Suprapubic skin (tissue), 4 donors: ENCODE results near the gene FAM217B. TPM values are rescaled to one million over a fixed set of nuclear protein-coding genes. Genes with fewer than 3 reads are reported as not detected.

Source experiments
- DNase-seq, 2 donors: peaks; one replicate each; pipeline ENCODE4 v3.0.0-alpha.2; 2019; ENCODE audit warnings: low spot score in 2 of 2
- H3K27ac ChIP-seq: fragments of 200-600 bp; sonication (generic); one replicate; pipeline ENCODE4 v1.5.1; 2019
- H3K27me3 ChIP-seq: fragments of 200-600 bp; sonication (generic); one replicate; pipeline ENCODE4 v1.5.1; 2019
- H3K36me3 ChIP-seq: fragments of 200-600 bp; sonication (generic); one replicate; pipeline ENCODE4 v1.5.1; 2019
- H3K4me1 ChIP-seq: fragments of 200-600 bp; sonication (generic); one replicate; pipeline ENCODE4 v1.5.1; 2019
- H3K4me3 ChIP-seq: fragments of 200-600 bp; sonication (generic); one replicate; pipeline ENCODE4 v1.5.1; 2019; ENCODE audit warnings: mild to moderate bottlenecking
- H3K9me3 ChIP-seq: fragments of 200-600 bp; sonication (generic); one replicate; pipeline ENCODE4 v1.5.1; 2019
- CTCF ChIP-seq, 2 donors: fragments of 200-600 bp in 1 of 2; fragments of 450-650 bp in 1 of 2; sonication (generic) in 1 of 2; IDR thresholded peaks; one replicate each; pipeline ENCODE4 v1.5.1; 2016 to 2019; ENCODE audit warnings: antibody characterized with exemption in 2 of 2, mild to moderate bottlenecking in 1 of 2, moderate library complexity in 1 of 2
- EP300 ChIP-seq: sonication (generic); formaldehyde crosslinking; IDR thresholded peaks from one replicate; pipeline ENCODE4 v1.6.1; 2017; ENCODE audit warnings: antibody characterized with exemption
- POLR2A ChIP-seq, 2 donors: fragments of 450-650 bp; IDR thresholded peaks; one replicate each; pipeline ENCODE4 v1.6.1; 2017; ENCODE audit warnings: antibody characterized with exemption in 2 of 2, mild to moderate bottlenecking in 2 of 2, moderate library complexity in 2 of 2
- POLR2AphosphoS5 ChIP-seq, 3 donors: sonication (generic); formaldehyde crosslinking; IDR thresholded peaks; one replicate each; pipeline ENCODE4 v1.6.1; 2017; ENCODE audit warnings: antibody characterized with exemption in 3 of 3
- WGBS: methylation state at CpG from one replicate; pipeline ENCODE4 v1.1.5; 2018; 5-methylcytosine and 5-hydroxymethylcytosine counted together
- total RNA-seq, 4 donors: library from RNA; depleted of rRNA; stranded (reverse); fragments of >200 nt; gene quantifications; one replicate each; pipeline ENCODE4 v1.1.0, GENCODE V29; 2016

The FAM217B gene
- total RNA-seq, 4 donors from 2014 or later = 2.8 to 12.9 (median 6.0) TPM

- Histone ChIP-seq H3K4me1 (peaks cover 38% of the 10 kb centered on the region), H3K4me3 (no peak overlapping the region), H3K9me3 (no peaks in the 10 kb centered on the region), H3K36me3 (peaks cover 17% of the 10 kb centered on the region), H3K27ac (no peak overlapping the region), H3K27me3 (no peaks in the 10 kb centered on the region)
- TF ChIP-seq POLR2AphosphoS5 (IDR thresholded peaks at IDR 0.05) = no peak
- no peak for TF ChIP-seq CTCF (IDR thresholded peaks at IDR 0.05)
- TF ChIP-seq EP300 = no peak
- TF ChIP-seq POLR2A (IDR thresholded peaks at IDR 0.05) = no peak
- WGBS = 77% methylated on average over 7 of the region's 7 CpGs
- DNase-seq = no peak
Measured at GRCh38 chr20:59944726-59945125, 4.5 kb downstream of the FAM217B start.

GRCh38 chr20:59945175-59945574 lies 5.0 kb downstream of the FAM217B start:
- Histone ChIP-seq H3K27ac (no peak overlapping the region), H3K9me3 (no peaks in the 10 kb centered on the region), H3K36me3 (peaks cover 17% of the 10 kb centered on the region), H3K27me3 (no peaks in the 10 kb centered on the region), H3K4me3 (no peak overlapping the region), H3K4me1 (peaks cover 38% of the 10 kb centered on the region)
- TF ChIP-seq POLR2A (IDR thresholded peaks at IDR 0.05) = no peak
- no peak for TF ChIP-seq POLR2AphosphoS5 (IDR thresholded peaks at IDR 0.05)
- TF ChIP-seq EP300 = no peak
- no peak for TF ChIP-seq CTCF (IDR thresholded peaks at IDR 0.05)
- WGBS = 55% methylated on average over 3 of the region's 3 CpGs
- no peak for DNase-seq

DNA sequence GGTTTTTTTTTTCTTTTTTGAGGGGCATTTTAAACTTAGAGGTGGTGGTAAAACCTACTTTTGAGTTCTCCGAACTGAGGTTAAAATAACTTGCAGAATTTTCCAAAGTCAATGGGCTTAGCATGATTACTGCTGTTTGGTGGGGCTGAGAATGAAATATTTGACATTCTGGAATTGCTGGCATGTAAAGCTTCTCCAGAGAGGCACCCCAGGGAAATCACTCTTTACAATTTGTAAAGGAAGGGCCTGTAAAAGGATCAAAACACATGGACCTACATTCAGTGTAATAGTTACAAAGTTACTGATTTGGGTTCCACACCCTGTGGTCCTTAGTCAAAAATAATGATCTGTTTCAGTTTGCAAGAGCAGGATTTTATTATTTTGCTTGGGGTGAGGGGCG lies 5.5 kb downstream of the FAM217B start:
- Histone ChIP-seq H3K9me3 (no peaks in the 10 kb centered on the region), H3K27ac (no peak overlapping the region), H3K36me3 (peaks cover 17% of the 10 kb centered on the region), H3K4me1 (peaks cover 37% of the 10 kb centered on the region), H3K27me3 (no peaks in the 10 kb centered on the region), H3K4me3 (no peak overlapping the region)
- DNase-seq = no peak
- WGBS = 82% methylated on average over 2 of the region's 2 CpGs
- no peak for TF ChIP-seq POLR2A (IDR thresholded peaks at IDR 0.05)
- no peak for TF ChIP-seq CTCF (IDR thresholded peaks at IDR 0.05)
- TF ChIP-seq POLR2AphosphoS5 (IDR thresholded peaks at IDR 0.05) = no peak
- no peak for TF ChIP-seq EP300

- no peaks in the 10 kb centered on the region for H3K9me3 ChIP-seq
- no peak for DNase-seq
- no peak overlapping the region for H3K27ac ChIP-seq
Measured at GRCh38 chr20:59947376-59947775, 7.2 kb downstream of the FAM217B start.

DNA sequence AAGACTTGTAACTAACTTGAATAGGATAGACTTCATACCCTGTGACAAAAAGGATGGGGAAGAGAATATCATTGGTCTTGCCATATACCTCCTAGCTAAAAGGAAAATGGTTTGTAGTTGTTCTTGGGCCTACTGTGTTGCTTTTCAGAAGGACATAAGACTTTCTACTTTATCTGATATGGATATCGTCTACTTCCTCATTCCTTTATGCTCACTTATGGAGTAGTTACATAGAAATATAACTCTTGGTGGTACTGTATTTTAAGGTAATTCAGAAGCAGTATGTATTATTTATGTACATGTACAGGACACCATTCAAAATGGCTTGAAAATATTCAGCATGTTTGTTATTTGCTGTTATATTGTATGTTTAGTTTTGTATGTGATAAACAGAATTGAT lies 8.0 kb downstream of the FAM217B start:
- Histone ChIP-seq H3K27me3 (no peaks in the 10 kb centered on the region), H3K36me3 (peaks cover 17% of the 10 kb centered on the region), H3K4me1 (peaks cover 18% of the 10 kb centered on the region), H3K9me3 (no peaks in the 10 kb centered on the region), H3K4me3 (no peak overlapping the region), H3K27ac (no peak overlapping the region)
- no peak for DNase-seq
- TF ChIP-seq CTCF (IDR thresholded peaks at IDR 0.05) (no peak), POLR2A (IDR thresholded peaks at IDR 0.05) (no peak), EP300 (no peak), POLR2AphosphoS5 (IDR thresholded peaks at IDR 0.05) (no peak)
- 59% methylated on average over 1 of the region's 1 CpG for WGBS

More at GRCh38 chr20:59947376-59947775, 7.2 kb downstream of the FAM217B start:
- TF ChIP-seq POLR2A (IDR thresholded peaks at IDR 0.05) (no peak), CTCF (IDR thresholded peaks at IDR 0.05) (no peak), EP300 (no peak), POLR2AphosphoS5 (IDR thresholded peaks at IDR 0.05) (no peak)
- Histone ChIP-seq H3K4me1 (peaks cover 21% of the 10 kb centered on the region), H3K27me3 (no peaks in the 10 kb centered on the region), H3K36me3 (peaks cover 17% of the 10 kb centered on the region), H3K4me3 (no peak overlapping the region)
- 71% methylated on average over 8 of the region's 8 CpGs for WGBS
